ENCODE data around the gene BROX.

DNA sequence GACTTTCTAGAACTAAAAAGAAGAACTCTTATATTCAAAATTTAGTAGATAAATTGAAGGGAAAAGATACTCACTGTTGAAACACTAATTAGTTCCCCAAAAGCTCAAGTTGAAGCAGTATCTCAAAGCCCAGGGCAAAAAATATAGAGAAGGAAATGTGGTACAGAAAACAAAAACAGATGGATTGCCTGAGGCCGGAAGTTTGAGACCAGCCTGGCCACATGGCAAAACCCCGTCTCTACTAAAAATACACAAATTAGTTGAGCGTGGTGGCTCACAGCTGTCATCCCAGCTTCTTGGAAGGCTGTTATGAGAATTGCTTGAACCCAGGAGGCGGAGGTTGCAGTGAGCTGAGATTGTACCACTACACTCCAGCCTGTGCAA is 60.6 kb downstream of the BROX start:
- no peak for TF ChIP-seq CTCF (IDR thresholded peaks at IDR 0.05)
- TF ChIP-seq POLR2AphosphoS5 (IDR thresholded peaks at IDR 0.05) = no peak

Data from esophagus muscularis mucosa (tissue), 3 donors.